Activated B cell treated with CpG ODN at 0.5 μM for 24 hours (primary cell): Measurements from ENCODE around the gene VPS45. TPM values are rescaled to one million over a fixed set of nuclear protein-coding genes. Genes with fewer than 3 reads are reported as not detected.

Experiments used
- ATAC-seq: fragments of 200-7000 bp; cut with Tn5 transposase; one replicate; pipeline ENCODE4 v1.10.0; 2021; ENCODE audit warnings: low read depth, mild to moderate bottlenecking, moderate library complexity
- CTCF ChIA-PET: fragments of 350-600 bp; sonication (Branson Sonifier 250); formaldehyde crosslinking; loops from one replicate; lab custom pipeline; 2021; ENCODE audit warnings: antibody characterized with exemption; lab: Charles Lee
- POLR2A ChIA-PET: fragments of 350-600 bp; sonication (Branson Sonifier 250); formaldehyde crosslinking; loops from one replicate; lab custom pipeline; 2021; ENCODE audit warnings: antibody characterized with exemption; lab: Charles Lee
- DNase-seq: peaks from one replicate; pipeline ENCODE4 v3.0.0; 2022
- H3K27ac Mint-ChIP-seq: one replicate; pipeline ENCODE4 v1.8.0; 2020; ENCODE audit warnings: mixed read lengths
- H3K27me3 Mint-ChIP-seq: one replicate; pipeline ENCODE4 v1.8.0; 2021; ENCODE audit warnings: mixed read lengths
- H3K36me3 Mint-ChIP-seq: one replicate; pipeline ENCODE4 v1.8.0; 2021; ENCODE audit warnings: low read depth, mixed read lengths
- H3K4me1 Mint-ChIP-seq: one replicate; pipeline ENCODE4 v1.8.0; 2021; ENCODE audit warnings: mixed read lengths
- H3K4me3 Mint-ChIP-seq: one replicate; pipeline ENCODE4 v1.8.0; 2020; ENCODE audit warnings: mild to moderate bottlenecking, mixed read lengths
- H3K9me3 Mint-ChIP-seq: one replicate; pipeline ENCODE4 v1.8.0; 2020; ENCODE audit warnings: mixed read lengths
- intact Hi-C: fragments of 100-400 bp; cut with micrococcal nuclease; formaldehyde crosslinking; loops from one replicate; pipeline ENCODE4 v1.15.1; 2024
- total RNA-seq: library from RNA; stranded (reverse); gene quantifications from 2 replicates; pipeline ENCODE4 v1.2.3, GENCODE V29; 2022
- TF ChIP-seq, protein P1 (sequence below): fragments of 200-600 bp; IDR thresholded peaks from one replicate; pipeline ENCODE4 v1.8.0; 2022; ENCODE audit warnings: antibody characterized with exemption, mild to moderate bottlenecking

The VPS45 gene
- total RNA-seq, 1 donor from 2014 or later, result 46.0 TPM

DNA sequence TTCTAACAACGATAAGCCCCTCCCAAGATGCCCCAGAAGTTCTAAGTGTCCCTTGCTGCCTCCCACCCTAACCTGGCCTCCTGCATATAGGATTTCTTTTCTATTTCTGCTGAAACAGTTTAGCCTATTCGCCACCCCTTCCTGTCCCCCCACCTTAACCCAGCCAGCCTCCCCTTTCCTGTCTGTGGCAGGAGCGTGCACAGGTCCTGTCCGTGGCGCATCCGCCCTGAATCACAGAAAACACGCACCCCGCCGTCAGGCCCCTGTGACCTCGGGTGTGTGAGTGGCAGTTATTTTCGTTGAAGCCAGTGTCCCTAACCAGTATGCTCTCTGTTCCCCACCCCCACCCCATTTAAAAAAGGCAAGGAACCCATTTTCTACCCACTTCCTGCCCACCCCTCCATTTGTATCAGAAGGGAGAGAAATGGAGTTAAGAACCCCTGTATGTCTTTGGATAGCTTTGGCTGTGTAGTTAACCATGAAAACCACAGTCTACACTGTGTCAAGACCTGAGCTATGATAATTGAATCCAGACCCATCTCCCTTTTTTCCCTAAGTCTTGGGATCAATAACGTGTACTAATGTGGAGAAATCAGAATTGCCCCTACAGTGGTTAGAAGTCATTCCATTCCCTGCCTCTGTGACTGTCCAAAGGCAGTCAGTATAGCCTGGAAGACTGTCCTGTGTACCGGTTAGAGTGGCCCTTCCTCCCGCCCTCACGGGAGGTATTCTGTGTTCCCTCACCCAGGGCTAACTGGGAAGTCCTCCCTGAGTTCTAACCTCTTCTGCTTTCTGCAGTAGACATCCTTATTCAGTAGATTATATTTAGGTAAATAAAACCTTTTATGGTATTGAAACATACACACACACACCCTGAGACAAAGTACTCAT, 84.0 kb downstream of the VPS45 start:
- POLR2A ChIA-PET, result interaction anchor here (0.6 to 6.3 kb wide), 14 partner anchors 10 to 1138 kb away, joined by 3 to 388 read pairs (median 5); partner anchors contain the start of genes APH1A and CDC42SE1

DNA sequence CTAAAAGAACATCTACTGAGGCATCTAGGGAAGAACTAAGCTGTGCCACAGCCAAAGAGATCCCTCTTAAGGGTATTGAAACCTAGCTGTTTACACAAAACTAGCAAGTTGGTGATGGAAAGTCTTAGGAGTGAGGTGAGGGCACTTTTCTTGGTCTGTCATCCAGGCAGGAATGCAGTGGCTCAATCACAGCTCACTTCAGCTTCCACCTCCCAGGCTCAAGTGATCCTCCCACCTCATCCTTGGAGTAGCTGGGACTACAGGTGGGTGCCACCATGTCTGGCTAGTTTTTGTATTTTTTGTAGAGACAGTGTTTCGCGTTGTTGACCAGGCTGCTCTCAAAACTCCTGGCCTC, 84.6 kb downstream of the VPS45 start:
- intact Hi-C loops, result no loop called here
- Mint-ChIP-seq H3K4me1 (peaks cover 79% of the 10 kb centered on the region), H3K9me3 (no peaks in the 10 kb centered on the region), H3K27ac (peak overlapping the region; percentile 96), H3K27me3 (no peaks in the 10 kb centered on the region), H3K4me3 (peak overlapping the region; percentile 97), H3K36me3 (peaks cover 67% of the 10 kb centered on the region)
- ChIA-PET POLR2A (interaction anchor here (0.6 to 6.3 kb wide), 10 partner anchors 10 to 308 kb away, joined by 3 to 388 read pairs (median 5); a partner anchor contains a TSS), CTCF (interaction anchor here (3.0 kb wide), 1 partner anchor 9 kb away, joined by 21 read pairs; no protein-coding TSS in a partner anchor)
- ATAC-seq (no peak), DNase-seq (no peak)
- TF ChIP-seq, protein P1, sequence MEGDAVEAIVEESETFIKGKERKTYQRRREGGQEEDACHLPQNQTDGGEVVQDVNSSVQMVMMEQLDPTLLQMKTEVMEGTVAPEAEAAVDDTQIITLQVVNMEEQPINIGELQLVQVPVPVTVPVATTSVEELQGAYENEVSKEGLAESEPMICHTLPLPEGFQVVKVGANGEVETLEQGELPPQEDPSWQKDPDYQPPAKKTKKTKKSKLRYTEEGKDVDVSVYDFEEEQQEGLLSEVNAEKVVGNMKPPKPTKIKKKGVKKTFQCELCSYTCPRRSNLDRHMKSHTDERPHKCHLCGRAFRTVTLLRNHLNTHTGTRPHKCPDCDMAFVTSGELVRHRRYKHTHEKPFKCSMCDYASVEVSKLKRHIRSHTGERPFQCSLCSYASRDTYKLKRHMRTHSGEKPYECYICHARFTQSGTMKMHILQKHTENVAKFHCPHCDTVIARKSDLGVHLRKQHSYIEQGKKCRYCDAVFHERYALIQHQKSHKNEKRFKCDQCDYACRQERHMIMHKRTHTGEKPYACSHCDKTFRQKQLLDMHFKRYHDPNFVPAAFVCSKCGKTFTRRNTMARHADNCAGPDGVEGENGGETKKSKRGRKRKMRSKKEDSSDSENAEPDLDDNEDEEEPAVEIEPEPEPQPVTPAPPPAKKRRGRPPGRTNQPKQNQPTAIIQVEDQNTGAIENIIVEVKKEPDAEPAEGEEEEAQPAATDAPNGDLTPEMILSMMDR, result no peak

More for the DNA sequence above, 84.0 kb downstream of the VPS45 start:
- CTCF ChIA-PET, result interaction anchor here (1.4 to 3.0 kb wide), 2 partner anchors 9 to 11 kb away, joined by 4 to 21 read pairs; no protein-coding TSS in a partner anchor
- Mint-ChIP-seq H3K4me1 (peaks cover 80% of the 10 kb centered on the region), H3K9me3 (no peaks in the 10 kb centered on the region), H3K36me3 (peaks cover 61% of the 10 kb centered on the region), H3K27ac (peak overlapping the region; percentile 96), H3K4me3 (peak overlapping the region; percentile 97), H3K27me3 (no peaks in the 10 kb centered on the region)
- DNase-seq, result peak; percentile 43
- TF ChIP-seq, protein P1, result no peak
- intact Hi-C loops, result loop anchor here (1.0 kb wide), 1 partner anchor 9 kb away; no protein-coding TSS in a partner anchor
- ATAC-seq, result peak; percentile 45

DNA sequence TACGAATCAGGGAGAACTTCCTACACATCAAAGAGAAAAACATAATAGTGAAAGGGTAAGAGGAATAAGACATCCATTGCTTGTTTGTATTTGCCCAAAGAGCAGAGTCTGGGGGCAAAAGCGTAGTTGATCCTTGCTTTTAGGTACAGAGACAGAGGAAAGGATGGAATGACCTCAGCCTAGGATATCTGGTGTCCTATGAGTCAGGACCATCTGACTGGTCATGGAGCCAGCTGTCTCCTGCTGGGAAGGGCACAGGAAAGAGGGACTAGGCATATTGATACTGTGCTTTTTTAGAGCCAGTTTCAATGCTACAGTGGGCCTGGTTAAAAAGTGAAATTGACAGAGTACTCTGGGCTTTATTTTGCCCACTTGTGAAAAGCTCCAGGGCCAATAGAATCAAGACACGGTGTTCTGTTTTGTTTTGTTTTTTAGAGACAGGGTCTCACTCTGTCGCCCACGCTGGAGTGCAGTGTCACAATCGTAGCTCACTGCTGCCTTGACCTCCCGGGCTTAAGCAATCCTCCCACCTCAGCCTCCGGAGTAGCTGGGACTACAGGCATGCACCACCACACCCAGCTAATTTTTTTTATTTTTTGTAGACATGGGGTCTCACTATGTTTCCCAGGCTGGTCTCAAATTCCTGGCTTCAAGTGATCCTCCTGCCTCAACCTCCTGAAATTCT, 85.3 kb downstream of the VPS45 start:
- H3K4me3 Mint-ChIP-seq, result peak overlapping the region; percentile 64
- H3K36me3 Mint-ChIP-seq, result peaks cover 75% of the 10 kb centered on the region

DNA sequence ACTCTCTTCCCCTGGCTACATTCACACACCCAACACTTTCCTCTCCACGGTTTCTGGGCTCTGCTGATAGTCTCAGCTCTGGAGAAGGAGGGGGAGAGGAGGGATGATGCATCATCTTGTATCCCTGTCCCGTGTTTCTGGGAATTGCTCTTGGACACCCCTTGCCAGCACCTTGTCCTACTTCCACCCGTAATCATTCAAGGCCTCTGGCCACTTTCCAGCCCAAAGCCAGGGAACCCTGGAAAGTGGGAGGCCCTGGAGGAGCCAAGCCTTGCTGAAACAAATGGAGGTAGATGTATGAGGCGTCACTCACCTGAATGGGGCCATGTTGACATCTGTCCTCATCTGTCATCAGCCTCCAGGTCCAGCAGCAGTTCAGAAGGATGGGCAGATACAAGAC, 86.6 kb downstream of the VPS45 start:
- CTCF ChIA-PET, result no interaction called here
- no peak for ATAC-seq
- POLR2A ChIA-PET, result interaction anchor here (2.1 to 6.3 kb wide), 2 partner anchors 8 to 81 kb away, joined by 6 to 388 read pairs; no protein-coding TSS in a partner anchor

More for the DNA sequence above, 85.3 kb downstream of the VPS45 start:
- H3K27ac Mint-ChIP-seq, result peak overlapping the region; percentile 80
- intact Hi-C loops, result no loop called here
- ATAC-seq, result no peak
- H3K27me3 Mint-ChIP-seq, result no peaks in the 10 kb centered on the region
- no peak for DNase-seq
- no peaks in the 10 kb centered on the region for H3K9me3 Mint-ChIP-seq
- CTCF ChIA-PET, result interaction anchor here (0.7 to 0.9 kb wide), 2 partner anchors 9 to 35 kb away, joined by 3 to 4 read pairs; no protein-coding TSS in a partner anchor
- POLR2A ChIA-PET, result interaction anchor here (0.7 to 6.3 kb wide), 4 partner anchors 9 to 309 kb away, joined by 3 to 388 read pairs (median 5); partner anchors contain the start of gene CA14
- peaks cover 82% of the 10 kb centered on the region for H3K4me1 Mint-ChIP-seq
- TF ChIP-seq, protein P1, result no peak

More for the DNA sequence above, 86.6 kb downstream of the VPS45 start:
- H3K27ac Mint-ChIP-seq, result peak overlapping the region; percentile 71
- DNase-seq, result no peak
- TF ChIP-seq, protein P1, result no peak
- peaks cover 82% of the 10 kb centered on the region for H3K4me1 Mint-ChIP-seq
- H3K27me3 Mint-ChIP-seq, result no peaks in the 10 kb centered on the region
- H3K4me3 Mint-ChIP-seq, result no peak overlapping the region
- intact Hi-C loops, result no loop called here
- H3K36me3 Mint-ChIP-seq, result peaks cover 86% of the 10 kb centered on the region
- H3K9me3 Mint-ChIP-seq, result no peaks in the 10 kb centered on the region
